Activated CD4-positive, alpha-beta memory T cell treated with anti-CD3 and anti-CD28 coated beads, Interleukin-2, amount 10 ng/mL, durations not matched to agents 7 days and 5 days (primary cell): Measurements from ENCODE around the gene RREB1. TPM values are rescaled to one million over a fixed set of nuclear protein-coding genes. Genes with fewer than 3 reads are reported as not detected.
"Not testable (repeated sequence)": the region's sequence is repeated elsewhere in the genome, so short reads cannot be mapped to it uniquely, and the experiment has no call there.

Experiments used
- CTCF ChIA-PET: fragments of 350-600 bp; sonication (Branson Sonifier 250); formaldehyde crosslinking; loops from one replicate; lab custom pipeline; 2021; ENCODE audit warnings: antibody characterized with exemption, inconsistent platforms; lab: Charles Lee
- POLR2A ChIA-PET: fragments of 350-600 bp; sonication (Branson Sonifier 250); formaldehyde crosslinking; loops from one replicate; lab custom pipeline; 2021; ENCODE audit warnings: antibody characterized with exemption; lab: Charles Lee
- DNase-seq: peaks from one replicate; pipeline ENCODE4 v3.0.0-alpha.2; 2020
- H3K27ac Mint-ChIP-seq: one replicate; pipeline ENCODE4 v1.8.0; 2021; ENCODE audit warnings: mild to moderate bottlenecking, mixed read lengths
- H3K27me3 Mint-ChIP-seq: one replicate; pipeline ENCODE4 v1.8.0; 2021; ENCODE audit warnings: mixed read lengths
- H3K36me3 Mint-ChIP-seq: one replicate; pipeline ENCODE4 v1.8.0; 2021; ENCODE audit warnings: low read depth, mixed read lengths
- H3K4me1 Mint-ChIP-seq: one replicate; pipeline ENCODE4 v1.8.0; 2021; ENCODE audit warnings: mixed read lengths
- H3K4me3 Mint-ChIP-seq: one replicate; pipeline ENCODE4 v1.8.0; 2021; ENCODE audit warnings: mild to moderate bottlenecking, mixed read lengths
- H3K9me3 Mint-ChIP-seq: one replicate; pipeline ENCODE4 v1.8.0; 2021; ENCODE audit warnings: mixed read lengths
- total RNA-seq, 2 experiments: library from RNA; stranded (reverse); gene quantifications; one replicate each; pipeline ENCODE4 v1.2.3, GENCODE V29; 2021

RREB1 gene
- total RNA-seq, 2 experiments from 2014 or later = 26.5 to 27.9 TPM

DNA sequence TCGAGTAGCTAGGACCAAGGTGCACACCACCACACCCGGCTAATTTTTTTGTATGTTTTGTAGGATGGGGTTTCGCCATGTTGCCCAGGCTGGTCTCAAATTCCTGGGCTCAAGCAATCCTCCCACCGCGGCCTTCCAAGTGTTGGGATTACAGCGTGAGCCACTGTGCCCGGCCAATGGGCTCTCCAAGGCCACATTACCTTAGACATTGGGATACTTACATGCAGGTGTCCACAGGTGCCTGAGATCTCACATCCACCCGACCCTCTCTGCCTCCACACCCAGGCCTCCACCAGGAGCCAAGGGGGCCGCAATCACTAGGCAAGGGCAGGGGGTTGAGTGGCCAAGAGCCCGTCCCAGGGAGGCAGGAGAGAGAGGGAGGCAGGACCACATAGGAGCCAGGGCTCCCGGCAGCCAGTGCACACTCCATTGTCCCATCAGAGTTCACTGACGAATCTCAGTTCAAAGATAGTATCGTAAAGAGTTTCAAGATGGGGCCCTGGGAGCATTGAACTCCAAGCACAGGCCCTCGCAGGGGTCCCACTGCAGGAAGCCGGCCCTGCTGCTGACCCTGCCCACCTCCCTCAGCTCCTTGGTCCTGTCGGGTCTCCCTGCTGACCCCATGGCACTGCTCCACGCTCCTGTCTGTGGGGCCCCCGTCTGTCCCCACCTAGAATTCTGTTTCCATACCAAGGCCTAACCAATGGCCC, 149.9 kb downstream of the RREB1 start:
- no peak for DNase-seq
- H3K27ac Mint-ChIP-seq = no peak overlapping the region
- no peaks in the 10 kb centered on the region for H3K36me3 Mint-ChIP-seq
- H3K4me1 Mint-ChIP-seq = peaks cover 19% of the 10 kb centered on the region
- no peak overlapping the region for H3K4me3 Mint-ChIP-seq
- H3K27me3 Mint-ChIP-seq = peaks cover 17% of the 10 kb centered on the region
- CTCF ChIA-PET = no interaction called here
- peaks cover 4% of the 10 kb centered on the region for H3K9me3 Mint-ChIP-seq
- POLR2A ChIA-PET = no interaction called here

DNA sequence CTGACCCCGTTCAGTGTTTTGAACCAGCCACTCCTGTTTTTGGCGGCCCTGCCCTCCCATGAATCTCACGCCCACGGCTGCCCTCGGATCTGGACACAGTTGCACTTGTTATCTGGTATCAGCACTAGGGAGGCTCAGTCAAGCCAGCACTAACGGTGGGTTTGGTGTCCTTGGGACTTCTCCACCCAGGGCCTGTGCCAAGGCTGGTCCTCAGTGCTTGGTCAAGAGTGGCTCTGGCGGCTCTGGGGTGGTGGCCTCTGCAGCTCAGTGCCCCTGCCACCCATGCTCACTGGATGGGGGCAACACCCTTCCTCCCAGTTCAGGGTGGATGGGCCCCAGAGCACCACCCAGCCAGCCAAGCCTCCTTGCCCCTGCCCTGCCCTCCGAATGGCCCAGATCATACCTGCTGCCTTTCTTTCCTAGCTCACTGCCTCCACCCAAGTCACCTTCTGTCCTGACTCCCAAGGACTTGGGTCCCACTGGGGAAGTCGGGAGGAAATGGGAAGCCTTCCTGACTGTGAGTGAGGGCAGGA, 150.5 kb downstream of the RREB1 start:
- Mint-ChIP-seq H3K36me3 (no peaks in the 10 kb centered on the region), H3K9me3 (peaks cover 4% of the 10 kb centered on the region), H3K27me3 (peaks cover 17% of the 10 kb centered on the region), H3K27ac (no peak overlapping the region), H3K4me1 (peaks cover 19% of the 10 kb centered on the region), H3K4me3 (no peak overlapping the region)
- POLR2A ChIA-PET = no interaction called here
- CTCF ChIA-PET = no interaction called here
- DNase-seq = no peak

- no peak for DNase-seq
- peak overlapping the region; percentile 70 for H3K4me3 Mint-ChIP-seq
- CTCF ChIA-PET = no interaction called here
- peaks cover 17% of the 10 kb centered on the region for H3K27me3 Mint-ChIP-seq
- H3K36me3 Mint-ChIP-seq = no peaks in the 10 kb centered on the region
- peaks cover 19% of the 10 kb centered on the region for H3K4me1 Mint-ChIP-seq
- peaks cover 4% of the 10 kb centered on the region for H3K9me3 Mint-ChIP-seq
- POLR2A ChIA-PET = no interaction called here
- no peak overlapping the region for H3K27ac Mint-ChIP-seq
Observed at GRCh38 chr6:7260291-7261031, 152.7 kb downstream of the RREB1 start.

DNA sequence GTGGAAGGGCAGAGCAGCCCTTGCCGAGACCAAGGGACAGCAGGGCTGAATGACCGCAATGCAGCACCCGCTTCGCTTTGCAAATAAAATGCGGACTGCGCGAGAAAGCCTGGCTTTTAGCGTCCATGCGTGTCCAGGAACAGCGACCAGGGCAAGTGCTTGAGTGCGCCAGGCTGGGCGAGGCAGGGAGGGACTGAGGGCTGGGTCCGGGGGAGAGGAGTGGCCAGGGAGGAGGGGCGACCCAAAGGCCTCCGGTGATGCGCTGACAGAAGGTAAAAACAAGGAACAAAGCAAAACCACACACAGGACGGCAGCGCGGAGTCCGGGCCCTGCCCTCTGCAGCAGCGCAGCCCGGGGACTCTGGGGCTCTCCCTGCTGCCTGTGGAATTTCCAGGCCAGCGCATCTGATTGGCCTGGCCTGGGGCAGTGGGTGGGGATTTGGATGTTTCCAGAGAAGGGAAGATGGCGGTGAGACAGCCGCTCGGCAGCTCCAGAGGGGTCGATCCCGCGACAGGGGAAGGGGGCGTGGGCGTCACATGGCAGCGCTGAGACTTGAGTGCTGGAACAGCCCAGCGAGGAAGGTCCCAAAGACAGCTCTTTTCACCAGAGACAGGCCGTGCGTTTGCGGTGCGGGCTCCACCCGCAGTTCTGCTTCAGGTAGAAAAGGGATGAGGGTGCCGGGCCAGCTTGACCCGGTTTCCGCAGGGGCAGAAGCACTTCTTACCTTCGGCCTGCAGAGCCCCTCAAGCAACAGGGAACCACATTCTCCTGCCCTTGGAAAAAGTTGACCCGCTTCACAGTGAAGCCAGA, 153.5 kb downstream of the RREB1 start:
- Mint-ChIP-seq H3K9me3 (peaks cover 4% of the 10 kb centered on the region), H3K4me3 (peak overlapping the region; percentile 70), H3K27ac (no peak overlapping the region), H3K27me3 (peaks cover 17% of the 10 kb centered on the region), H3K36me3 (no peaks in the 10 kb centered on the region), H3K4me1 (peaks cover 19% of the 10 kb centered on the region)
- CTCF ChIA-PET = interaction anchor here (0.6 kb wide), 1 partner anchor 369 kb away, joined by 3 read pairs; no protein-coding TSS in a partner anchor
- DNase-seq = peak; percentile 30
- POLR2A ChIA-PET = no interaction called here

- Mint-ChIP-seq H3K4me1 (peaks cover 19% of the 10 kb centered on the region), H3K27ac (no peak overlapping the region), H3K27me3 (peaks cover 17% of the 10 kb centered on the region), H3K36me3 (no peaks in the 10 kb centered on the region), H3K9me3 (peaks cover 2% of the 10 kb centered on the region), H3K4me3 (peak overlapping the region; percentile 6)
- DNase-seq = no peak
- CTCF ChIA-PET = interaction anchor here (0.6 to 1.0 kb wide), 2 partner anchors 13 to 368 kb away, joined by 3 to 5 read pairs; no protein-coding TSS in a partner anchor
- POLR2A ChIA-PET = interaction anchor here (0.7 kb wide), 1 partner anchor 157 kb away, joined by 3 read pairs; no protein-coding TSS in a partner anchor
Observed at GRCh38 chr6:7261852-7262461, 154.2 kb downstream of the RREB1 start.

- no peak overlapping the region for H3K27ac Mint-ChIP-seq
- DNase-seq = no peak
- peaks cover 17% of the 10 kb centered on the region for H3K27me3 Mint-ChIP-seq
- ChIA-PET CTCF (interaction anchor here (1.0 kb wide), 1 partner anchor 12 kb away, joined by 5 read pairs; no protein-coding TSS in a partner anchor), POLR2A (no interaction called here)
- H3K9me3 Mint-ChIP-seq = peaks cover 2% of the 10 kb centered on the region
- H3K4me3 Mint-ChIP-seq = no peak overlapping the region
- H3K4me1 Mint-ChIP-seq = peaks cover 19% of the 10 kb centered on the region
- H3K36me3 Mint-ChIP-seq = no peaks in the 10 kb centered on the region
Observed at GRCh38 chr6:7262746-7263518, 155.2 kb downstream of the RREB1 start.

DNA sequence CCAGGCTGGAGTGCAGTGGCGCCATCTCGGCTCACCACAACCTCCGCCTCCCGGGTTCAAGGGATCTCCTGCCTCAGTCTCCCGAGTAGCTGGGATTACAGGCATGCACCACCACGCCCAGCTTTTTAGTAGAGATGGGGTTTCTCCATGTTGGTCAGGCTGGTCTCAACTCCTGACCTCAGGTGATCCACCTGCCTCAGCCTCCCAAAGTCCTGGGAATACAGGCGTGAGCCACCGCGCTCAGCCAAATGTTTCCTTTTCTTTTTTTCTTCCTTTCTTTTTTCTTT, 155.7 kb downstream of the RREB1 start:
- CTCF ChIA-PET, H3K4me3 Mint-ChIP-seq, H3K27ac Mint-ChIP-seq, POLR2A ChIA-PET, DNase-seq, H3K36me3 Mint-ChIP-seq, H3K9me3 Mint-ChIP-seq: not testable (repeated sequence)
- Mint-ChIP-seq H3K27me3 (peaks cover 17% of the 10 kb centered on the region), H3K4me1 (peaks cover 19% of the 10 kb centered on the region)

- DNase-seq = no peak
- Mint-ChIP-seq H3K9me3 (peaks cover 2% of the 10 kb centered on the region), H3K4me1 (peaks cover 19% of the 10 kb centered on the region), H3K4me3 (no peak overlapping the region), H3K36me3 (no peaks in the 10 kb centered on the region), H3K27ac (no peak overlapping the region), H3K27me3 (peaks cover 16% of the 10 kb centered on the region)
- ChIA-PET POLR2A (no interaction called here), CTCF (interaction anchor here (0.6 to 1.4 kb wide), 3 partner anchors 8 to 15 kb away, joined by 3 read pairs; no protein-coding TSS in a partner anchor)
Observed at GRCh38 chr6:7264041-7264440, 156.3 kb downstream of the RREB1 start.

GRCh38 chr6:7264686-7265384, 157.1 kb downstream of the RREB1 start:
- Mint-ChIP-seq H3K9me3 (peaks cover 2% of the 10 kb centered on the region), H3K4me3 (no peak overlapping the region), H3K27ac (no peak overlapping the region), H3K4me1 (peaks cover 19% of the 10 kb centered on the region), H3K27me3 (peaks cover 8% of the 10 kb centered on the region), H3K36me3 (no peaks in the 10 kb centered on the region)
- ChIA-PET POLR2A (no interaction called here), CTCF (interaction anchor here (0.6 to 1.4 kb wide), 3 partner anchors 9 to 14 kb away, joined by 3 read pairs; no protein-coding TSS in a partner anchor)
- DNase-seq = no peak

- H3K27ac Mint-ChIP-seq, H3K27me3 Mint-ChIP-seq, H3K36me3 Mint-ChIP-seq, H3K4me3 Mint-ChIP-seq, H3K9me3 Mint-ChIP-seq, POLR2A ChIA-PET, DNase-seq, CTCF ChIA-PET: not testable (repeated sequence)
- peaks cover 19% of the 10 kb centered on the region for H3K4me1 Mint-ChIP-seq
Observed at GRCh38 chr6:7265385-7265726, 157.6 kb downstream of the RREB1 start.

DNA sequence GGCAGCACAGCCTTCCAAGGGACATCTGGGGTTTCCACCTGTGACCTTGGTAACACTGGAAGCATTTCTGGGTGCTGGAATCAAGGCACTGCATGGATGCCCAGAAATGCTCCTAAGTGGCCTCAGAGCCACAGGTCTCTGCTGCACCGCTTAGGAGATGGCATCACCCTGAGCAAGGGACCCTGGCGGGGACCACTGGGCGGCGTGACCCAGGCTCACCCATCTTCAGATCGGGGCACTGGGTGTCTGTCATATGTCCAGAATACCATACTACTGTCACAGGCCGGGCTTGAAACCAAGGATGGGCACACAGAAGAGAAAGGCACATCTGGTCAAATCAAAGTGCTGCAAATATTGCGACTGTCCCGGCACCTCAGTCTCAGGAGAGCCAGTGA, 159.3 kb downstream of the RREB1 start:
- peaks cover 3% of the 10 kb centered on the region for H3K4me1 Mint-ChIP-seq
- POLR2A ChIA-PET = interaction anchor here (1.0 kb wide), 1 partner anchor 8 kb away, joined by 3 read pairs; no protein-coding TSS in a partner anchor
- no peak for DNase-seq
- H3K9me3 Mint-ChIP-seq = peaks cover 2% of the 10 kb centered on the region
- no peak overlapping the region for H3K4me3 Mint-ChIP-seq
- CTCF ChIA-PET = interaction anchor here (0.7 kb wide), 1 partner anchor 17 kb away, joined by 3 read pairs; no protein-coding TSS in a partner anchor
- H3K27me3 Mint-ChIP-seq = no peaks in the 10 kb centered on the region
- H3K36me3 Mint-ChIP-seq = no peaks in the 10 kb centered on the region
- no peak overlapping the region for H3K27ac Mint-ChIP-seq
